Neural progenitor cell (in vitro differentiated cells): ENCODE measurements around the gene MIF. TPM values are rescaled to one million over a fixed set of nuclear protein-coding genes. Genes with fewer than 3 reads are reported as not detected.

ENCODE experiments used
- DNase-seq: peaks from one replicate; pipeline ENCODE4 v3.0.0-alpha.2; 2016; ENCODE audit warnings: low spot score
- H2AFZ ChIP-seq: fragments of 200-600 bp; sonication (generic); replicated peaks from 2 replicates; pipeline ENCODE4 v1.6.1; 2016; ENCODE audit warnings: antibody characterized with exemption
- H3F3A ChIP-seq: fragments of 200-600 bp; sonication (generic); 2 replicates; pipeline ENCODE4 v1.6.1; 2016; ENCODE audit warnings: antibody characterized with exemption, low read depth
- H3K27ac ChIP-seq: fragments of 200-600 bp; sonication (generic); 2 replicates; pipeline ENCODE4 v1.5.1; 2016; ENCODE audit warnings: mild to moderate bottlenecking
- H3K27me3 ChIP-seq: fragments of 200-600 bp; sonication (generic); 2 replicates; pipeline ENCODE4 v1.6.1; 2016; ENCODE audit warnings: mild to moderate bottlenecking, moderate library complexity
- H3K36me3 ChIP-seq: fragments of 200-600 bp; sonication (generic); 2 replicates; pipeline ENCODE4 v1.5.1; 2016
- H3K4me1 ChIP-seq: fragments of 200-600 bp; sonication (generic); 2 replicates; pipeline ENCODE4 v1.6.1; 2016; ENCODE audit warnings: mixed run types
- H3K4me2 ChIP-seq: fragments of 200-600 bp; sonication (generic); 2 replicates; pipeline ENCODE4 v1.6.1; 2016
- H3K4me3 ChIP-seq: fragments of 200-600 bp; sonication (generic); 2 replicates; pipeline ENCODE4 v1.5.1; 2016
- H3K79me2 ChIP-seq: fragments of 200-600 bp; sonication (generic); 2 replicates; pipeline ENCODE4 v1.6.1; 2016; ENCODE audit warnings: low read depth
- H3K9ac ChIP-seq: fragments of 200-600 bp; sonication (generic); 2 replicates; pipeline ENCODE4 v1.6.1; 2016
- H3K9me3 ChIP-seq: fragments of 200-600 bp; sonication (generic); 2 replicates; pipeline ENCODE4 v1.5.1; 2016; ENCODE audit warnings: low read depth
- H4K20me1 ChIP-seq: fragments of 200-600 bp; sonication (generic); 2 replicates; pipeline ENCODE4 v1.6.1; 2016; ENCODE audit warnings: low read depth
- H3K27ac Mint-ChIP-seq: 3 replicates; pipeline ENCODE4 v1.8.0; 2021; ENCODE audit warnings: mixed read lengths
- H3K27me3 Mint-ChIP-seq: 2 replicates; pipeline ENCODE4 v1.8.0; 2022; ENCODE audit warnings: low read depth, mild to moderate bottlenecking, inconsistent platforms, moderate library complexity, mixed read lengths; ENCODE audit not compliant: insufficient read depth
- H3K36me3 Mint-ChIP-seq: 3 replicates; pipeline ENCODE4 v1.8.0; 2021; ENCODE audit warnings: mixed read lengths
- H3K4me1 Mint-ChIP-seq: 3 replicates; pipeline ENCODE4 v1.8.0; 2021; ENCODE audit warnings: mixed read lengths
- H3K4me3 Mint-ChIP-seq: 3 replicates; pipeline ENCODE4 v1.8.0; 2021; ENCODE audit warnings: mild to moderate bottlenecking, moderate library complexity, mixed read lengths
- H3K9me3 Mint-ChIP-seq: 3 replicates; pipeline ENCODE4 v1.8.0; 2020; ENCODE audit warnings: mixed read lengths
- EZH2 ChIP-seq: fragments of 200-600 bp; sonication (generic); IDR thresholded peaks from 2 replicates; pipeline ENCODE4 v1.6.1; 2017; ENCODE audit warnings: antibody characterized with exemption, mild to moderate bottlenecking, moderate library complexity
- EZH2phosphoT487 ChIP-seq: fragments of 200-600 bp; sonication (generic); IDR thresholded peaks from 2 replicates; pipeline ENCODE4 v1.6.1; 2017; ENCODE audit warnings: antibody characterized with exemption
- total RNA-seq: library from RNA; depleted of rRNA; stranded (reverse); fragments of >200 nt; gene quantifications from 2 replicates; pipeline ENCODE4 v1.2.3, GENCODE V29; 2015; ENCODE audit warnings: low replicate concordance
- TF ChIP-seq, protein P1 (sequence below): fragments of 200-600 bp; sonication (generic); IDR thresholded peaks from 2 replicates; pipeline ENCODE4 v1.5.1; 2017; ENCODE audit warnings: antibody characterized with exemption, mild to moderate bottlenecking

Gene MIF
- total RNA-seq, 1 donor from 2014 or later, result 132 TPM

DNA sequence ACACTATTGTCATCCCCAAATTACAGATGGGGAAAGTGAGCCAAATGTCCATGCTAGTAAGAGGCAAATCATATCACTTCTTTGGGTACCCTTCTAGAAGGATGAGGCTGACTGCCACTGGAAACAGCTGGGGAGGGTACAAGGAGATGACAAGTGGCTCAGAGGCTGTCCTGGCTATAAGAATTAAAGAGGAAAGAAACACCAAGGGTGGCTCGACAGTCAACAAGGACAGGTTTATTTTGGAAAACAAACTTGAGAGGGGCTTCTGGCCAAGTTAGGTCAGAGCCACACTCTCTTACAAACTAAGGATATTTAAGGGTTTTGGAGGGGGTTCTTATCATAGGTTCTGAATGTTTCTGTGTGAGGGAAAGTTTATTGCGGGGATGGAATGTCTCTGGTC is 2.1 kb upstream of the MIF start:
- Histone ChIP-seq H3K4me1 (peaks cover 23% of the 10 kb centered on the region), H3K27ac (no peak overlapping the region), H3K36me3 (no peaks in the 10 kb centered on the region), H3K79me2 (peaks cover 27% of the 10 kb centered on the region), H3K4me3 (no peak overlapping the region), H3K9me3 (no peaks in the 10 kb centered on the region), H2AFZ (no peak overlapping the region), H3K9ac (no peak overlapping the region), H3K4me2 (no peak overlapping the region), H3K27me3 (no peaks in the 10 kb centered on the region), H4K20me1 (peaks cover 22% of the 10 kb centered on the region), H3F3A (peaks cover 41% of the 10 kb centered on the region)
- TF ChIP-seq EZH2phosphoT487, result no peak
- TF ChIP-seq EZH2, result no peak
- TF ChIP-seq, protein P1, sequence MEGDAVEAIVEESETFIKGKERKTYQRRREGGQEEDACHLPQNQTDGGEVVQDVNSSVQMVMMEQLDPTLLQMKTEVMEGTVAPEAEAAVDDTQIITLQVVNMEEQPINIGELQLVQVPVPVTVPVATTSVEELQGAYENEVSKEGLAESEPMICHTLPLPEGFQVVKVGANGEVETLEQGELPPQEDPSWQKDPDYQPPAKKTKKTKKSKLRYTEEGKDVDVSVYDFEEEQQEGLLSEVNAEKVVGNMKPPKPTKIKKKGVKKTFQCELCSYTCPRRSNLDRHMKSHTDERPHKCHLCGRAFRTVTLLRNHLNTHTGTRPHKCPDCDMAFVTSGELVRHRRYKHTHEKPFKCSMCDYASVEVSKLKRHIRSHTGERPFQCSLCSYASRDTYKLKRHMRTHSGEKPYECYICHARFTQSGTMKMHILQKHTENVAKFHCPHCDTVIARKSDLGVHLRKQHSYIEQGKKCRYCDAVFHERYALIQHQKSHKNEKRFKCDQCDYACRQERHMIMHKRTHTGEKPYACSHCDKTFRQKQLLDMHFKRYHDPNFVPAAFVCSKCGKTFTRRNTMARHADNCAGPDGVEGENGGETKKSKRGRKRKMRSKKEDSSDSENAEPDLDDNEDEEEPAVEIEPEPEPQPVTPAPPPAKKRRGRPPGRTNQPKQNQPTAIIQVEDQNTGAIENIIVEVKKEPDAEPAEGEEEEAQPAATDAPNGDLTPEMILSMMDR, result no peak
- peaks cover 31% of the 10 kb centered on the region for H3K4me1 Mint-ChIP-seq
- DNase-seq, result no peak
- H3K27me3 Mint-ChIP-seq, result peaks cover 16% of the 10 kb centered on the region
- H3K4me3 Mint-ChIP-seq, result peak overlapping the region; percentile 94
- peak overlapping the region; percentile 43 for H3K27ac Mint-ChIP-seq
- peaks cover 13% of the 10 kb centered on the region for H3K36me3 Mint-ChIP-seq
- peaks cover 5% of the 10 kb centered on the region for H3K9me3 Mint-ChIP-seq

DNA sequence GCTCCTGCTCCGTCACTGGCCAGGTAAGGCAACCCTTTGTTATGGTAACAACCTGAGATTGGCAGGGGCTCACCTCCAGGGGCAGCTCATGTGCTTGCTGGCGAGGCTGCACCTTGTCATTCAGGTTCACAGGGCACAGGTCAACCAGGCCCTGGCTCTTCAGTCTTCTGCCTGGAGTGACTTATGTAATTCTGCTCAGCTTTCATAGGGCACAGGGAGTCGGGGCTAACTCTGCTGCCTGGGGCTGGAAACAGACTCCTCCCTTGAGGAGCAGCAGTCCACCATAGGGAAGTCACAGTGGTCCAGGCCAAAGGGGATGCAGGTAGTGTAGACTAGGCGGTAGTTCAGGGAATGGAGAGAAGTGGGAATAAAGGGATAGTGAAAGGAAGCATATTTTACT is 1.5 kb upstream of the MIF start:
- no peak overlapping the region for H3K27ac Mint-ChIP-seq
- Histone ChIP-seq H3K4me2 (no peak overlapping the region), H3K4me3 (no peak overlapping the region), H3K4me1 (peaks cover 23% of the 10 kb centered on the region), H3K9ac (no peak overlapping the region), H3K27me3 (no peaks in the 10 kb centered on the region), H3K79me2 (peaks cover 27% of the 10 kb centered on the region), H3K9me3 (no peaks in the 10 kb centered on the region), H2AFZ (no peak overlapping the region), H3K27ac (no peak overlapping the region), H4K20me1 (peaks cover 26% of the 10 kb centered on the region), H3F3A (peaks cover 42% of the 10 kb centered on the region), H3K36me3 (no peaks in the 10 kb centered on the region)
- peaks cover 16% of the 10 kb centered on the region for H3K27me3 Mint-ChIP-seq
- no peak for DNase-seq
- TF ChIP-seq EZH2phosphoT487 (no peak), EZH2 (no peak)
- TF ChIP-seq, protein P1, result no peak
- H3K4me1 Mint-ChIP-seq, result peaks cover 34% of the 10 kb centered on the region
- H3K36me3 Mint-ChIP-seq, result peaks cover 15% of the 10 kb centered on the region
- peak overlapping the region; percentile 94 for H3K4me3 Mint-ChIP-seq
- H3K9me3 Mint-ChIP-seq, result peaks cover 5% of the 10 kb centered on the region

DNA sequence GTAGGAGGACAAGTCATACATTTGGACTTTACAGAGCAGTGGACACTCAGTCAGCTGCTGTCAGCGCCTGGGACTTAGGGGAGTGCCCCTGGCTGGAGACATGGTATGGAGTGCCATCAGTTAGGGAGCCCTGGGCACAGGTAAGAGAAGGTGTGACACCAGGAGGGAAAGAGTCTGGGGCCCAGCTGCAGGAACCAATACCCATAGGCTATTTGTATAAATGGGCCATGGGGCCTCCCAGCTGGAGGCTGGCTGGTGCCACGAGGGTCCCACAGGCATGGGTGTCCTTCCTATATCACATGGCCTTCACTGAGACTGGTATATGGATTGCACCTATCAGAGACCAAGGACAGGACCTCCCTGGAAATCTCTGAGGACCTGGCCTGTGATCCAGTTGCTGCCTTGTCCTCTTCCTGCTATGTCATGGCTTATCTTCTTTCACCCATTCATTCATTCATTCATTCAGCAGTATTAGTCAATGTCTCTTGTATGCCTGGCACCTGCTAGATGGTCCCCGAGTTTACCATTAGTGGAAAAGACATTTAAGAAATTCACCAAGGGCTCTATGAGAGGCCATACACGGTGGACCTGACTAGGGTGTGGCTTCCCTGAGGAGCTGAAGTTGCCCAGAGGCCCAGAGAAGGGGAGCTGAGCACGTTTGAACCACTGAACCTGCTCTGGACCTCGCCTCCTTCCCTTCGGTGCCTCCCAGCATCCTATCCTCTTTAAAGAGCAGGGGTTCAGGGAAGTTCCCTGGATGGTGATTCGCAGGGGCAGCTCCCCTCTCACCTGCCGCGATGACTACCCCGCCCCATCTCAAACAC is 850 bp upstream of the MIF start:
- no peak overlapping the region for H3K9ac ChIP-seq
- H3K36me3 Mint-ChIP-seq, result peaks cover 13% of the 10 kb centered on the region

More for the DNA sequence above, 850 bp upstream of the MIF start:
- TF ChIP-seq EZH2phosphoT487 (no peak), EZH2 (no peak)
- TF ChIP-seq, protein P1, result no peak
- peaks cover 32% of the 10 kb centered on the region for H4K20me1 ChIP-seq
- peak overlapping the region; percentile 80 for H3K4me2 ChIP-seq
- Mint-ChIP-seq H3K9me3 (peaks cover 5% of the 10 kb centered on the region), H3K27ac (peak overlapping the region; percentile 72), H3K4me3 (peak overlapping the region; percentile 94), H3K27me3 (peaks cover 16% of the 10 kb centered on the region), H3K4me1 (peaks cover 34% of the 10 kb centered on the region)
- H3K4me3 ChIP-seq, result peak overlapping the region; percentile 69
- H2AFZ ChIP-seq, result peak overlapping the region; percentile 80
- H3K27ac ChIP-seq, result peak overlapping the region; percentile 13
- H3K36me3 ChIP-seq, result no peaks in the 10 kb centered on the region
- no peaks in the 10 kb centered on the region for H3K27me3 ChIP-seq
- no peaks in the 10 kb centered on the region for H3K9me3 ChIP-seq
- peaks cover 48% of the 10 kb centered on the region for H3F3A ChIP-seq
- DNase-seq, result no peak
- H3K79me2 ChIP-seq, result peaks cover 27% of the 10 kb centered on the region
- peaks cover 26% of the 10 kb centered on the region for H3K4me1 ChIP-seq
